ENCODE measurements around the gene ITGB2. TPM values are rescaled to one million over a fixed set of nuclear protein-coding genes. Genes with fewer than 3 reads are reported as not detected.

ITGB2 gene
- total RNA-seq, 1 experiment from 2014 or later, result 6.0 TPM

GRCh38 chr21:44959376-44960091 is 38.8 kb upstream of the ITGB2 start:
- ChIA-PET CTCF (no interaction called here), POLR2A (ENCODE audit: unreplicated experiment) (no interaction called here)
- TF ChIP-seq EZH2 (IDR thresholded peaks at IDR 0.05; ENCODE audit: low read depth) (no peak), CTCF (conservative IDR thresholded peaks at IDR 0.05) (no peak)
- no TSS peak for BruUV-seq (replicated peaks)
- Histone ChIP-seq H3K79me2 (ENCODE audit: low read depth) (no peaks in the 10 kb centered on the region), H3K9me3 (ENCODE audit: insufficient read depth, low read depth) (no peaks in the 10 kb centered on the region), H4K20me1 (ENCODE audit: insufficient read depth) (no peaks in the 10 kb centered on the region; the same call in 1 of the 2 replicates), H3K9me2 (ENCODE audit: insufficient read depth) (no peaks in the 10 kb centered on the region), H3K36me3 (ENCODE audit: low read depth) (no peaks in the 10 kb centered on the region; the same call in 1 of the 2 replicates), H3K4me2 (no peak overlapping the region), H3K27ac (no peak overlapping the region), H3K4me1 (replicated peaks; ENCODE audit: insufficient read depth) (no peaks in the 10 kb centered on the region), H3K4me3 (no peak overlapping the region), H3F3A (ENCODE audit: insufficient read depth, low read depth) (no peaks in the 10 kb centered on the region), H3K27me3 (ENCODE audit: insufficient read depth, low read depth) (no peaks in the 10 kb centered on the region), H2AFZ (no peak overlapping the region)
- intact Hi-C loops (cut with micrococcal nuclease; ENCODE audit: unreplicated experiment), result no loop called here
- DNase-seq, result no peak

- intact Hi-C loops (cut with micrococcal nuclease; ENCODE audit: unreplicated experiment), result no loop called here
- no peak overlapping the region for H3K4me2 ChIP-seq
- ChIA-PET CTCF (interaction anchor here (0.6 kb wide), 1 partner anchor 172 kb away, joined by 3 read pairs; no protein-coding TSS in a partner anchor), POLR2A (ENCODE audit: unreplicated experiment) (no interaction called here)
- H3K9me2 ChIP-seq (ENCODE audit: insufficient read depth), result no peaks in the 10 kb centered on the region
- no peak overlapping the region for H2AFZ ChIP-seq
- H3K4me1 ChIP-seq (replicated peaks; ENCODE audit: insufficient read depth), result no peaks in the 10 kb centered on the region
- TF ChIP-seq CTCF (conservative IDR thresholded peaks at IDR 0.05) (no peak), EZH2 (IDR thresholded peaks at IDR 0.05; ENCODE audit: low read depth) (no peak)
- no peaks in the 10 kb centered on the region for H3K9me3 ChIP-seq (ENCODE audit: insufficient read depth, low read depth)
- H3K4me3 ChIP-seq, result no peak overlapping the region
- no TSS peak for BruUV-seq (replicated peaks)
- peak in 1 of 2 experiments; percentile 49 for DNase-seq
- no peaks in the 10 kb centered on the region for H3F3A ChIP-seq (ENCODE audit: insufficient read depth, low read depth)
- no peaks in the 10 kb centered on the region; the same call in 1 of the 2 replicates for H4K20me1 ChIP-seq (ENCODE audit: insufficient read depth)
- no peaks in the 10 kb centered on the region for H3K79me2 ChIP-seq (ENCODE audit: low read depth)
- no peak overlapping the region for H3K27ac ChIP-seq
- no peaks in the 10 kb centered on the region for H3K27me3 ChIP-seq (ENCODE audit: insufficient read depth, low read depth)
- H3K36me3 ChIP-seq (ENCODE audit: low read depth), result no peaks in the 10 kb centered on the region; the same call in 1 of the 2 replicates
Observed at GRCh38 chr21:44958471-44959191, 37.9 kb upstream of the ITGB2 start.

GRCh38 chr21:44957901-44958451 is 37.3 kb upstream of the ITGB2 start:
- H3K36me3 ChIP-seq (ENCODE audit: low read depth), result no peaks in the 10 kb centered on the region; the same call in 1 of the 2 replicates
- no peak overlapping the region for H2AFZ ChIP-seq
- POLR2A ChIA-PET (ENCODE audit: unreplicated experiment), result no interaction called here
- 0 out of 2 replicates have a peak, but pooled peaks cover 1% of the 10 kb centered on the region for H3K79me2 ChIP-seq (ENCODE audit: low read depth)
- intact Hi-C loops (cut with micrococcal nuclease; ENCODE audit: unreplicated experiment), result no loop called here
- no peaks in the 10 kb centered on the region for H3K27me3 ChIP-seq (ENCODE audit: insufficient read depth, low read depth)
- H4K20me1 ChIP-seq (ENCODE audit: insufficient read depth), result peaks cover 2% of the 10 kb centered on the region
- no TSS peak for BruUV-seq (replicated peaks)
- no peak overlapping the region for H3K4me2 ChIP-seq
- no peaks in the 10 kb centered on the region for H3K9me2 ChIP-seq (ENCODE audit: insufficient read depth)
- H3K4me3 ChIP-seq, result no peak overlapping the region
- no peak for DNase-seq
- TF ChIP-seq CTCF (conservative IDR thresholded peaks at IDR 0.05) (no peak), EZH2 (IDR thresholded peaks at IDR 0.05; ENCODE audit: low read depth) (no peak)
- no peaks in the 10 kb centered on the region for H3K9me3 ChIP-seq (ENCODE audit: insufficient read depth, low read depth)
- H3K4me1 ChIP-seq (replicated peaks; ENCODE audit: insufficient read depth), result no peaks in the 10 kb centered on the region
- no peaks in the 10 kb centered on the region for H3F3A ChIP-seq (ENCODE audit: insufficient read depth, low read depth)
- CTCF ChIA-PET, result interaction anchor here (0.6 kb wide), 1 partner anchor 172 kb away, joined by 3 read pairs; no protein-coding TSS in a partner anchor
- H3K27ac ChIP-seq, result no peak overlapping the region
